ENCODE measurements around the gene ENPP3. TPM values are rescaled to one million over a fixed set of nuclear protein-coding genes. Genes with fewer than 3 reads are reported as not detected.

Gene ENPP3
- total RNA-seq, 1 experiment from 2014 or later: 0.45 TPM

GRCh38 chr6:131773284-131773950 lies 136.3 kb downstream of the ENPP3 start:
- intact Hi-C loops (cut with micrococcal nuclease; ENCODE audit: unreplicated experiment): no loop called here
- no peaks in the 10 kb centered on the region for H3K4me1 ChIP-seq (ENCODE audit: insufficient read depth, low read length, poor library complexity, severe bottlenecking)
- no peaks in the 10 kb centered on the region for H3K9me3 ChIP-seq (ENCODE audit: low read depth, low read length, poor library complexity, severe bottlenecking)
- no peak for DNase-seq (ENCODE audit: low spot score)
- H3K36me3 ChIP-seq (ENCODE audit: insufficient read depth, low read length, poor library complexity, severe bottlenecking): no peaks in the 10 kb centered on the region
- ChIA-PET POLR2A (ENCODE audit: low non-redundant PET) (no interaction called here), CTCF (no interaction called here)
- no peak overlapping the region for H3K27ac ChIP-seq (ENCODE audit: low read depth, low read length, poor library complexity, severe bottlenecking)
- H3K4me3 ChIP-seq (ENCODE audit: low read depth, low read length, poor library complexity, severe bottlenecking): no peak overlapping the region
- TF ChIP-seq EZH2 (IDR thresholded peaks at IDR 0.05; ENCODE audit: borderline replicate concordance, low read depth, low read length, poor library complexity, severe bottlenecking) (no peak), CTCF (conservative IDR thresholded peaks at IDR 0.05; ENCODE audit: low read depth, low read length) (no peak)
- BruUV-seq (replicated peaks): no TSS peak
- no peaks in the 10 kb centered on the region for H3K27me3 ChIP-seq (replicated peaks; ENCODE audit: insufficient read depth, low read depth, low read length, poor library complexity)

GRCh38 chr6:131775886-131776285 lies 138.8 kb downstream of the ENPP3 start:
- BruUV-seq (replicated peaks): no TSS peak
- Histone ChIP-seq H3K36me3 (ENCODE audit: insufficient read depth, low read length, poor library complexity, severe bottlenecking) (no peaks in the 10 kb centered on the region), H3K9me3 (ENCODE audit: low read depth, low read length, poor library complexity, severe bottlenecking) (no peaks in the 10 kb centered on the region), H3K27me3 (replicated peaks; ENCODE audit: insufficient read depth, low read depth, low read length, poor library complexity) (no peaks in the 10 kb centered on the region), H3K4me3 (ENCODE audit: low read depth, low read length, poor library complexity, severe bottlenecking) (no peak overlapping the region), H3K4me1 (ENCODE audit: insufficient read depth, low read length, poor library complexity, severe bottlenecking) (no peaks in the 10 kb centered on the region), H3K27ac (ENCODE audit: low read depth, low read length, poor library complexity, severe bottlenecking) (no peak overlapping the region)
- CTCF ChIA-PET: no interaction called here
- DNase-seq (ENCODE audit: low spot score): no peak
- POLR2A ChIA-PET (ENCODE audit: low non-redundant PET): no interaction called here
- intact Hi-C loops (cut with micrococcal nuclease; ENCODE audit: unreplicated experiment): no loop called here
- TF ChIP-seq EZH2 (IDR thresholded peaks at IDR 0.05; ENCODE audit: borderline replicate concordance, low read depth, low read length, poor library complexity, severe bottlenecking): no peak
- no peak for TF ChIP-seq CTCF (conservative IDR thresholded peaks at IDR 0.05; ENCODE audit: low read depth, low read length)

- Histone ChIP-seq H3K36me3 (ENCODE audit: insufficient read depth, low read length, poor library complexity, severe bottlenecking) (no peaks in the 10 kb centered on the region), H3K27ac (ENCODE audit: low read depth, low read length, poor library complexity, severe bottlenecking) (no peak overlapping the region), H3K4me3 (ENCODE audit: low read depth, low read length, poor library complexity, severe bottlenecking) (no peak overlapping the region), H3K27me3 (replicated peaks; ENCODE audit: insufficient read depth, low read depth, low read length, poor library complexity) (no peaks in the 10 kb centered on the region), H3K4me1 (ENCODE audit: insufficient read depth, low read length, poor library complexity, severe bottlenecking) (no peaks in the 10 kb centered on the region), H3K9me3 (ENCODE audit: low read depth, low read length, poor library complexity, severe bottlenecking) (no peaks in the 10 kb centered on the region)
- POLR2A ChIA-PET (ENCODE audit: low non-redundant PET): no interaction called here
- TF ChIP-seq EZH2 (IDR thresholded peaks at IDR 0.05; ENCODE audit: borderline replicate concordance, low read depth, low read length, poor library complexity, severe bottlenecking) (no peak), CTCF (conservative IDR thresholded peaks at IDR 0.05; ENCODE audit: low read depth, low read length) (no peak)
- no TSS peak for BruUV-seq (replicated peaks)
- intact Hi-C loops (cut with micrococcal nuclease; ENCODE audit: unreplicated experiment): no loop called here
- CTCF ChIA-PET: no interaction called here
- DNase-seq (ENCODE audit: low spot score): no peak
Observed at GRCh38 chr6:131776985-131777384, 139.9 kb downstream of the ENPP3 start.

Measured in A673 (cell line).